ENCODE measurements around the gene NPL.

GRCh38 chr1:182835806-182836205, 46.2 kb downstream of the NPL start:
- TF ChIP-seq CSRNP3 (CRISPR knock-in tag; IDR thresholded peaks at IDR 0.05), result no peak
- no peak for TF ChIP-seq ZNF70 (CRISPR knock-in tag; IDR thresholded peaks at IDR 0.05)
- no peak for TF ChIP-seq PATZ1 (CRISPR knock-in tag; IDR thresholded peaks at IDR 0.05; ENCODE audit: borderline replicate concordance)
- TF ChIP-seq GLIS3 (CRISPR knock-in tag; IDR thresholded peaks at IDR 0.05), result no peak
- TF ChIP-seq CREB5 (CRISPR knock-in tag; IDR thresholded peaks at IDR 0.05; ENCODE audit: low read depth), result no peak
- TF ChIP-seq ESRRG (CRISPR knock-in tag; IDR thresholded peaks at IDR 0.05), result no peak
- TF ChIP-seq RARB (CRISPR knock-in tag; IDR thresholded peaks at IDR 0.05), result no peak
- no peak for TF ChIP-seq SNAI2 (CRISPR knock-in tag; IDR thresholded peaks at IDR 0.05)
- TF ChIP-seq TOX (CRISPR knock-in tag; IDR thresholded peaks at IDR 0.05; ENCODE audit: borderline replicate concordance), result no peak
- no peak for TF ChIP-seq TSHZ2 (CRISPR knock-in tag; IDR thresholded peaks at IDR 0.05)
- TF ChIP-seq ZNF8 (CRISPR knock-in tag; IDR thresholded peaks at IDR 0.05), result no peak
